HEK293T (cell line): ENCODE results near the gene FHOD3.

Experiments
- FOXM1 ChIP-seq: fragments of 450-650 bp; IDR thresholded peaks from 2 replicates; pipeline ENCODE4 v1.6.1; 2017; ENCODE audit warnings: mild to moderate bottlenecking, borderline replicate concordance
- NFRKB ChIP-seq: fragments of 450-650 bp; IDR thresholded peaks from 2 replicates; pipeline ENCODE4 v1.6.1; 2016; ENCODE audit warnings: mild to moderate bottlenecking, moderate library complexity
- SP1 ChIP-seq: fragments of 450-650 bp; IDR thresholded peaks from 2 replicates; pipeline ENCODE4 v1.6.1; 2017
- SUZ12 ChIP-seq: fragments of 450-650 bp; IDR thresholded peaks from 2 replicates; pipeline ENCODE4 v1.6.1; 2016; ENCODE audit warnings: mild to moderate bottlenecking
- TARDBP ChIP-seq: fragments of 450-650 bp; IDR thresholded peaks from 2 replicates; pipeline ENCODE4 v1.6.1; 2016

- TF ChIP-seq FOXM1: no peak
- no peak for TF ChIP-seq SP1
- no peak for TF ChIP-seq NFRKB
- TF ChIP-seq TARDBP: no peak
- no peak for TF ChIP-seq SUZ12
Observed at GRCh38 chr18:36560187-36560586, 262.7 kb downstream of the FHOD3 start.
